Osteoblast (primary cell): ENCODE measurements around the gene WHRN. TPM values are rescaled to one million over a fixed set of nuclear protein-coding genes. Genes with fewer than 3 reads are reported as not detected.
A peak's percentile ranks its signal among the peaks of the same experiment; 100 is the strongest.

Source experiments
- DNase-seq: peaks from one replicate; pipeline ENCODE4 v3.0.0; 2011; ENCODE audit warnings: low spot score, mixed read lengths; ENCODE audit not compliant: insufficient read length; ENCODE audit errors: missing footprints
- H2AFZ ChIP-seq: 2 replicates; pipeline ENCODE4 v1.6.0; 2011; ENCODE audit warnings: mild to moderate bottlenecking, low read length
- H3K27ac ChIP-seq: 2 replicates; pipeline ENCODE4 v1.5.1; 2011; ENCODE audit warnings: mild to moderate bottlenecking, low read depth, low read length, moderate library complexity
- H3K27me3 ChIP-seq: 2 replicates; pipeline ENCODE4 v1.6.0; 2012; ENCODE audit warnings: mild to moderate bottlenecking, control low read depth, inconsistent platforms, low read length, moderate library complexity; ENCODE audit not compliant: insufficient read depth
- H3K36me3 ChIP-seq: 2 replicates; pipeline ENCODE4 v1.5.1; 2011; ENCODE audit warnings: mild to moderate bottlenecking, low read length, control low read depth, moderate library complexity; ENCODE audit not compliant: insufficient read depth
- H3K4me1 ChIP-seq: 2 replicates; pipeline ENCODE4 v1.5.1; 2011; ENCODE audit warnings: mild to moderate bottlenecking, low read length, control low read depth, moderate library complexity; ENCODE audit not compliant: insufficient read depth
- H3K4me2 ChIP-seq: 2 replicates; pipeline ENCODE4 v1.6.0; 2011; ENCODE audit warnings: mild to moderate bottlenecking, low read length; ENCODE audit not compliant: insufficient read depth
- H3K4me3 ChIP-seq: fragments of 200-600 bp; sonication (generic); 3 replicates; pipeline ENCODE4 v1.5.1; 2012; ENCODE audit warnings: mild to moderate bottlenecking, low read length, inconsistent platforms; ENCODE audit not compliant: insufficient read depth
- H3K79me2 ChIP-seq: 2 replicates; pipeline ENCODE4 v1.6.0; 2012; ENCODE audit warnings: mild to moderate bottlenecking, low read length, control low read depth, inconsistent platforms; ENCODE audit not compliant: insufficient read depth
- H3K9me3 ChIP-seq: 2 replicates; pipeline ENCODE4 v1.5.1; 2011; ENCODE audit warnings: low read depth, low read length, control low read depth
- H4K20me1 ChIP-seq: 2 replicates; pipeline ENCODE4 v1.6.0; 2012; ENCODE audit warnings: mild to moderate bottlenecking, low read length, control low read depth; ENCODE audit not compliant: insufficient read depth
- total RNA-seq: library from RNA; depleted of rRNA; stranded (reverse); fragments of >200 nt; gene quantifications from 2 replicates; pipeline ENCODE4 v1.2.3, GENCODE V29; 2012
- TF ChIP-seq, protein P1 (sequence below): IDR thresholded peaks from 2 replicates; pipeline ENCODE4 v1.5.1; 2011; ENCODE audit warnings: mild to moderate bottlenecking, low read depth, low read length, moderate library complexity; ENCODE audit errors: extremely low read depth

WHRN gene
- total RNA-seq, 1 donor: 2.2 TPM

DNA sequence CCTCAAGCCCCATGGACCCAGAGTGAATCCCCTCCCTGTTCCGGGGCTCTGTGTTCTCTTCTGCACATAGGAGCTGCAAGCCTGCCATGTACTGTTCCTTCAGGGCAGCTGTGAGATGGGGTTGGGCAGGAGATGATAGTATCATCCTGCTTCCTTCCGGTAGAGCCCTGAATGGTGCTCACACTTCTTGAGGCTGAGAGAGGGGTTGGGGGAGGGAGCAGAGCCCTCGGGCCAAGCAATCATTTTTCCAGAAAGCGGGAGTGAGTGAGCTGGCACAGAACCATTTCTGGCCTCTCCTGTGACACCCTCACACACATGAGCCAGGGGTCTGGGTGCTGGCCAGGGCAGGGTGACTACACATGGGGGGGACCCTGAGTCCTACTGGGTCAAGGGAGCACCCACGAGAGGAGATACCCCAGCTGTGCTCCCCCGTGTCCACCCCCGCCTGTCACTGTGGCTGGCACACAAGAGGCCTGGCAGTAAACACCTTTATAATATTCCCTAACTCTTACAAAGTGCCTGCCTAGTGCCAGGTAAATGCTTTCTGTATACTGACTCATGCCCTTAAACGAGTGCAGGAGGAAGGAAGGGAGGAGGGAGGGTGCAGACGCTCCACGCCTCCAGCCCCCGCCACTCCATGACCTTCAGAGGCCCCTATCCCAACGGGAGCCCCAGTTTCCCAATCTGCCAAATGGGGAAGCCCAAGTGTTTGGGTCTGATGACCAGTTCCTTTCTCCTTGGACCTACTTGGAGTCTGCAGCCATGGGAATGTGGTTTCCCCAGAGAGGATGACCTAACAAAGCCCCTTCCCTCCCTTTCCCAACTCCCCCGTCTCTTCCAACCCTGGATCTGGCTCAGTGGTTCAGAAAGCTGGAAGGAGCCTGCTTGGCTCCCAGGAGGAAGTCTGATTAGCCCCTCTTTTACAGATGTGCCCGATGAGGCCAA, 133.0 kb downstream of the WHRN start:
- TF ChIP-seq, protein P1, sequence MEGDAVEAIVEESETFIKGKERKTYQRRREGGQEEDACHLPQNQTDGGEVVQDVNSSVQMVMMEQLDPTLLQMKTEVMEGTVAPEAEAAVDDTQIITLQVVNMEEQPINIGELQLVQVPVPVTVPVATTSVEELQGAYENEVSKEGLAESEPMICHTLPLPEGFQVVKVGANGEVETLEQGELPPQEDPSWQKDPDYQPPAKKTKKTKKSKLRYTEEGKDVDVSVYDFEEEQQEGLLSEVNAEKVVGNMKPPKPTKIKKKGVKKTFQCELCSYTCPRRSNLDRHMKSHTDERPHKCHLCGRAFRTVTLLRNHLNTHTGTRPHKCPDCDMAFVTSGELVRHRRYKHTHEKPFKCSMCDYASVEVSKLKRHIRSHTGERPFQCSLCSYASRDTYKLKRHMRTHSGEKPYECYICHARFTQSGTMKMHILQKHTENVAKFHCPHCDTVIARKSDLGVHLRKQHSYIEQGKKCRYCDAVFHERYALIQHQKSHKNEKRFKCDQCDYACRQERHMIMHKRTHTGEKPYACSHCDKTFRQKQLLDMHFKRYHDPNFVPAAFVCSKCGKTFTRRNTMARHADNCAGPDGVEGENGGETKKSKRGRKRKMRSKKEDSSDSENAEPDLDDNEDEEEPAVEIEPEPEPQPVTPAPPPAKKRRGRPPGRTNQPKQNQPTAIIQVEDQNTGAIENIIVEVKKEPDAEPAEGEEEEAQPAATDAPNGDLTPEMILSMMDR: no peak
- Histone ChIP-seq H3K4me3 (no peak overlapping the region), H3K27ac (no peak overlapping the region), H3K9me3 (no peaks in the 10 kb centered on the region), H3K79me2 (no peaks in the 10 kb centered on the region), H3K4me1 (peaks cover 10% of the 10 kb centered on the region), H3K27me3 (no peaks in the 10 kb centered on the region), H4K20me1 (peaks cover 4% of the 10 kb centered on the region), H3K4me2 (no peak overlapping the region), H2AFZ (no peak overlapping the region), H3K36me3 (peaks cover 15% of the 10 kb centered on the region)
- DNase-seq: peak; percentile 83

- Histone ChIP-seq H3K27ac (no peak overlapping the region), H3K4me3 (no peak overlapping the region), H3K27me3 (no peaks in the 10 kb centered on the region), H2AFZ (no peak overlapping the region), H3K4me1 (peaks cover 15% of the 10 kb centered on the region), H3K79me2 (no peaks in the 10 kb centered on the region), H3K36me3 (peaks cover 10% of the 10 kb centered on the region), H3K4me2 (no peak overlapping the region), H3K9me3 (no peaks in the 10 kb centered on the region), H4K20me1 (peaks cover 4% of the 10 kb centered on the region)
- DNase-seq: no peak
- TF ChIP-seq, protein P1: no peak
Measured at GRCh38 chr9:114371343-114371944, 133.8 kb downstream of the WHRN start.

GRCh38 chr9:114370968-114371320, 134.3 kb downstream of the WHRN start:
- Histone ChIP-seq H3K27me3 (no peaks in the 10 kb centered on the region), H3K9me3 (no peaks in the 10 kb centered on the region), H3K4me2 (no peak overlapping the region), H4K20me1 (peaks cover 4% of the 10 kb centered on the region), H3K79me2 (no peaks in the 10 kb centered on the region), H3K36me3 (peaks cover 10% of the 10 kb centered on the region), H3K4me1 (peaks cover 19% of the 10 kb centered on the region), H2AFZ (no peak overlapping the region), H3K27ac (no peak overlapping the region), H3K4me3 (no peak overlapping the region)
- TF ChIP-seq, protein P1: no peak
- no peak for DNase-seq
